Activated naive CD8-positive, alpha-beta T cell treated with anti-CD3 and anti-CD28 coated beads, Interleukin-2, amount 50 U/mL, for 24 hours (primary cell): ENCODE measurements around the gene JMJD7.

Experiments
- ATAC-seq: fragments of 150-1000 bp; cut with Tn5 transposase; one replicate; pipeline ENCODE4 v1.10.0; 2021
- DNase-seq: peaks from one replicate; pipeline ENCODE4 v3.0.0; 2021
- H3K27ac Mint-ChIP-seq: one replicate; pipeline ENCODE4 v1.8.0; 2021; ENCODE audit warnings: mild to moderate bottlenecking, mixed read lengths
- H3K27me3 Mint-ChIP-seq: one replicate; pipeline ENCODE4 v1.8.0; 2021; ENCODE audit warnings: mixed read lengths
- H3K36me3 Mint-ChIP-seq: one replicate; pipeline ENCODE4 v1.8.0; 2021; ENCODE audit warnings: low read depth, mixed read lengths
- H3K4me1 Mint-ChIP-seq: one replicate; pipeline ENCODE4 v1.8.0; 2021; ENCODE audit warnings: mixed read lengths
- H3K4me3 Mint-ChIP-seq: one replicate; pipeline ENCODE4 v1.8.0; 2021; ENCODE audit warnings: mild to moderate bottlenecking, moderate library complexity, mixed read lengths
- H3K9me3 Mint-ChIP-seq: one replicate; pipeline ENCODE4 v1.8.0; 2021; ENCODE audit warnings: mixed read lengths

Gene JMJD7

GRCh38 chr15:41852736-41853590 lies 25.1 kb downstream of the JMJD7 start:
- Mint-ChIP-seq H3K27ac (no peak overlapping the region), H3K27me3 (no peaks in the 10 kb centered on the region), H3K9me3 (no peaks in the 10 kb centered on the region), H3K4me1 (peaks cover 2% of the 10 kb centered on the region), H3K36me3 (peaks cover 2% of the 10 kb centered on the region), H3K4me3 (no peak overlapping the region)
- DNase-seq, result no peak
- no peak for ATAC-seq

- H3K27ac Mint-ChIP-seq, result no peak overlapping the region
- H3K4me1 Mint-ChIP-seq, result no peaks in the 10 kb centered on the region
- DNase-seq (no peak), ATAC-seq (no peak)
- no peaks in the 10 kb centered on the region for H3K27me3 Mint-ChIP-seq
- H3K36me3 Mint-ChIP-seq, result no peaks in the 10 kb centered on the region
- no peak overlapping the region for H3K4me3 Mint-ChIP-seq
- no peaks in the 10 kb centered on the region for H3K9me3 Mint-ChIP-seq
Observed at GRCh38 chr15:41853831-41854230, 25.9 kb downstream of the JMJD7 start.

- Mint-ChIP-seq H3K4me1 (no peaks in the 10 kb centered on the region), H3K36me3 (no peaks in the 10 kb centered on the region), H3K4me3 (no peak overlapping the region), H3K27ac (no peak overlapping the region), H3K9me3 (no peaks in the 10 kb centered on the region), H3K27me3 (no peaks in the 10 kb centered on the region)
- no peak for DNase-seq
- ATAC-seq, result no peak
Observed at GRCh38 chr15:41854443-41854842, 26.6 kb downstream of the JMJD7 start.

- H3K4me1 Mint-ChIP-seq, result peaks cover 3% of the 10 kb centered on the region
- DNase-seq (no peak), ATAC-seq (no peak)
- H3K36me3 Mint-ChIP-seq, result no peaks in the 10 kb centered on the region
- no peaks in the 10 kb centered on the region for H3K27me3 Mint-ChIP-seq
- H3K4me3 Mint-ChIP-seq, result no peak overlapping the region
- no peaks in the 10 kb centered on the region for H3K9me3 Mint-ChIP-seq
- H3K27ac Mint-ChIP-seq, result no peak overlapping the region
Observed at GRCh38 chr15:41855261-41855961, 27.5 kb downstream of the JMJD7 start.

GRCh38 chr15:41856262-41856661 lies 28.4 kb downstream of the JMJD7 start:
- DNase-seq (no peak), ATAC-seq (no peak)
- Mint-ChIP-seq H3K4me3 (no peak overlapping the region), H3K27ac (no peak overlapping the region), H3K4me1 (peaks cover 3% of the 10 kb centered on the region), H3K36me3 (no peaks in the 10 kb centered on the region), H3K9me3 (no peaks in the 10 kb centered on the region), H3K27me3 (no peaks in the 10 kb centered on the region)

GRCh38 chr15:41856716-41857115 lies 28.8 kb downstream of the JMJD7 start:
- Mint-ChIP-seq H3K36me3 (no peaks in the 10 kb centered on the region), H3K27me3 (no peaks in the 10 kb centered on the region), H3K4me3 (no peak overlapping the region), H3K27ac (no peak overlapping the region), H3K4me1 (peaks cover 3% of the 10 kb centered on the region), H3K9me3 (no peaks in the 10 kb centered on the region)
- DNase-seq (no peak), ATAC-seq (no peak)

- Mint-ChIP-seq H3K4me3 (no peak overlapping the region), H3K36me3 (no peaks in the 10 kb centered on the region), H3K27me3 (no peaks in the 10 kb centered on the region), H3K27ac (no peak overlapping the region), H3K4me1 (peaks cover 3% of the 10 kb centered on the region), H3K9me3 (no peaks in the 10 kb centered on the region)
- DNase-seq (no peak), ATAC-seq (no peak)
Observed at GRCh38 chr15:41857316-41857715, 29.4 kb downstream of the JMJD7 start.

GRCh38 chr15:41858756-41859155 lies 30.9 kb downstream of the JMJD7 start:
- ATAC-seq, result no peak
- peaks cover 3% of the 10 kb centered on the region for H3K4me1 Mint-ChIP-seq
- no peaks in the 10 kb centered on the region for H3K27me3 Mint-ChIP-seq

GRCh38 chr15:41860049-41860828 lies 32.3 kb downstream of the JMJD7 start:
- no peaks in the 10 kb centered on the region for H3K9me3 Mint-ChIP-seq
- no peak for DNase-seq
- no peak overlapping the region for H3K27ac Mint-ChIP-seq
- H3K27me3 Mint-ChIP-seq, result no peaks in the 10 kb centered on the region
- peaks cover 3% of the 10 kb centered on the region for H3K4me1 Mint-ChIP-seq
- H3K36me3 Mint-ChIP-seq, result no peaks in the 10 kb centered on the region
- no peak overlapping the region for H3K4me3 Mint-ChIP-seq
- no peak for ATAC-seq

More at GRCh38 chr15:41858756-41859155, 30.9 kb downstream of the JMJD7 start:
- no peak for DNase-seq
- Mint-ChIP-seq H3K4me3 (no peak overlapping the region), H3K9me3 (no peaks in the 10 kb centered on the region), H3K36me3 (no peaks in the 10 kb centered on the region), H3K27ac (no peak overlapping the region)

GRCh38 chr15:41861736-41862356 lies 34.0 kb downstream of the JMJD7 start:
- Mint-ChIP-seq H3K9me3 (no peaks in the 10 kb centered on the region), H3K4me1 (peaks cover 3% of the 10 kb centered on the region), H3K27me3 (no peaks in the 10 kb centered on the region), H3K27ac (no peak overlapping the region), H3K4me3 (no peak overlapping the region), H3K36me3 (no peaks in the 10 kb centered on the region)
- no peak for ATAC-seq
- no peak for DNase-seq

- no peaks in the 10 kb centered on the region for H3K36me3 Mint-ChIP-seq
- H3K27me3 Mint-ChIP-seq, result no peaks in the 10 kb centered on the region
- peaks cover 3% of the 10 kb centered on the region for H3K4me1 Mint-ChIP-seq
- no peak overlapping the region for H3K4me3 Mint-ChIP-seq
- no peak for ATAC-seq
- H3K27ac Mint-ChIP-seq, result no peak overlapping the region
- H3K9me3 Mint-ChIP-seq, result no peaks in the 10 kb centered on the region
- DNase-seq, result no peak
Observed at GRCh38 chr15:41862515-41863116, 34.7 kb downstream of the JMJD7 start.

GRCh38 chr15:41865490-41866055 lies 37.7 kb downstream of the JMJD7 start:
- no peaks in the 10 kb centered on the region for H3K27me3 Mint-ChIP-seq
- DNase-seq (no peak), ATAC-seq (no peak)
- H3K36me3 Mint-ChIP-seq, result no peaks in the 10 kb centered on the region
- peaks cover 2% of the 10 kb centered on the region for H3K4me1 Mint-ChIP-seq
- H3K27ac Mint-ChIP-seq, result no peak overlapping the region
- H3K9me3 Mint-ChIP-seq, result no peaks in the 10 kb centered on the region
- H3K4me3 Mint-ChIP-seq, result no peak overlapping the region

- Mint-ChIP-seq H3K27me3 (no peaks in the 10 kb centered on the region), H3K36me3 (no peaks in the 10 kb centered on the region), H3K4me1 (peaks cover 5% of the 10 kb centered on the region), H3K9me3 (no peaks in the 10 kb centered on the region), H3K27ac (no peak overlapping the region), H3K4me3 (no peak overlapping the region)
- no peak for ATAC-seq
- DNase-seq, result no peak
Observed at GRCh38 chr15:41866263-41866703, 38.4 kb downstream of the JMJD7 start.
